Neural cell (in vitro differentiated cells): ENCODE data around the gene LACRT. TPM values are rescaled to one million over a fixed set of nuclear protein-coding genes. Genes with fewer than 3 reads are reported as not detected.

Experiments
- H2AFZ ChIP-seq: fragments of 200-600, 300-800 bp; sonication (generic), shearing (Covaris generic); 2 replicates; pipeline ENCODE4 v1.6.0; 2014; ENCODE audit warnings: low read depth, mild to moderate bottlenecking, antibody characterized with exemption, low read length, moderate library complexity
- H3F3A ChIP-seq: fragments of 200-600 bp; shearing (Covaris generic); 2 replicates; pipeline ENCODE4 v1.6.1; 2016; ENCODE audit warnings: mild to moderate bottlenecking, moderate library complexity, mixed read lengths, antibody characterized with exemption, low read length; ENCODE audit not compliant: insufficient read depth, poor library complexity, severe bottlenecking
- H3K27ac ChIP-seq: fragments of 200-600, 300-800 bp; sonication (generic), shearing (Covaris generic); 2 replicates; pipeline ENCODE4 v1.5.1; 2014; ENCODE audit warnings: mild to moderate bottlenecking, low read length, moderate library complexity
- H3K27me3 ChIP-seq: fragments of 300-800, 200-600 bp; sonication (generic), shearing (Covaris generic); 2 replicates; pipeline ENCODE4 v1.6.0; 2014; ENCODE audit warnings: mild to moderate bottlenecking, low read depth, low read length, moderate library complexity; ENCODE audit not compliant: insufficient read depth
- H3K36me3 ChIP-seq: fragments of 300-800, 200-600 bp; sonication (generic), shearing (Covaris generic); 2 replicates; pipeline ENCODE4 v1.5.1; 2014; ENCODE audit warnings: mild to moderate bottlenecking, antibody characterized with exemption, low read length, moderate library complexity; ENCODE audit not compliant: insufficient read depth
- H3K4me2 ChIP-seq: fragments of 300-800, 200-600 bp; sonication (generic), shearing (Covaris generic); 2 replicates; pipeline ENCODE4 v1.6.0; 2014; ENCODE audit warnings: mild to moderate bottlenecking, low read length
- H3K4me3 ChIP-seq: fragments of 300-800, 200-600 bp; sonication (generic), shearing (Covaris generic); 2 replicates; pipeline ENCODE4 v1.5.1; 2014; ENCODE audit warnings: mild to moderate bottlenecking, low read length, moderate library complexity
- H3K79me2 ChIP-seq: fragments of 200-600 bp; shearing (Covaris generic); replicated peaks from 2 replicates; pipeline ENCODE4 v1.6.0; 2014; ENCODE audit warnings: mild to moderate bottlenecking, low read length, moderate library complexity; ENCODE audit not compliant: insufficient read depth
- H3K9ac ChIP-seq: fragments of 300-800, 200-600 bp; sonication (generic), shearing (Covaris generic); 2 replicates; pipeline ENCODE4 v1.6.1; 2016; ENCODE audit warnings: mild to moderate bottlenecking, low read length, mixed read lengths
- H3K9me2 ChIP-seq: fragments of 200-600 bp; shearing (Covaris generic); 2 replicates; pipeline ENCODE4 v1.6.1; 2016; ENCODE audit warnings: mild to moderate bottlenecking, low read length, mixed read lengths; ENCODE audit not compliant: insufficient read depth
- H3K9me3 ChIP-seq: fragments of 200-600, 300-800 bp; sonication (generic), shearing (Covaris generic); 2 replicates; pipeline ENCODE4 v1.6.1; 2016; ENCODE audit warnings: mild to moderate bottlenecking, mixed run types, low read length, moderate library complexity, mixed read lengths
- H4K20me1 ChIP-seq: fragments of 200-600 bp; shearing (Covaris generic); 2 replicates; pipeline ENCODE4 v1.6.1; 2016; ENCODE audit warnings: mild to moderate bottlenecking, mixed run types; ENCODE audit not compliant: insufficient read depth
- EP300 ChIP-seq: fragments of 450-650 bp; conservative IDR thresholded peaks from 2 replicates; pipeline ENCODE4 v1.6.1; 2014; ENCODE audit warnings: antibody characterized with exemption, mild to moderate bottlenecking, moderate library complexity; ENCODE audit not compliant: poor library complexity, severe bottlenecking
- EZH2 ChIP-seq: fragments of 200-600, 300-800 bp; shearing (Covaris generic), sonication (generic); IDR thresholded peaks from 2 replicates; pipeline ENCODE4 v1.6.1; 2014; ENCODE audit warnings: antibody characterized with exemption, low read length, borderline replicate concordance, mild to moderate bottlenecking; ENCODE audit not compliant: insufficient read depth, poor library complexity, severe bottlenecking
- MXI1 ChIP-seq: fragments of 450-650 bp; conservative IDR thresholded peaks from 2 replicates; pipeline ENCODE4 v1.6.1; 2014; ENCODE audit warnings: antibody characterized with exemption, mild to moderate bottlenecking; ENCODE audit not compliant: poor library complexity, severe bottlenecking
- POLR2AphosphoS5 ChIP-seq: IDR thresholded peaks from 2 replicates; pipeline ENCODE4 v1.6.1; 2012
- RAD21 ChIP-seq: fragments of 450-650 bp; conservative IDR thresholded peaks from 2 replicates; pipeline ENCODE4 v1.6.1; 2014; ENCODE audit warnings: antibody characterized with exemption, mild to moderate bottlenecking, moderate library complexity
- REST ChIP-seq: IDR thresholded peaks from 2 replicates; pipeline ENCODE4 v1.6.1; 2012; ENCODE audit warnings: borderline replicate concordance
- SMC3 ChIP-seq: fragments of 450-650 bp; conservative IDR thresholded peaks from 2 replicates; pipeline ENCODE4 v1.6.1; 2014; ENCODE audit warnings: antibody characterized with exemption, mild to moderate bottlenecking, moderate library complexity; ENCODE audit not compliant: poor library complexity
- TAF1 ChIP-seq: IDR thresholded peaks from 2 replicates; pipeline ENCODE4 v1.6.1; 2012; ENCODE audit warnings: low read depth
- polyA plus RNA-seq: library from polyadenylated mRNA; depleted of rRNA; stranded (reverse); fragments of >200 nt; gene quantifications from 2 replicates; pipeline ENCODE4 v1.2.3, GENCODE V29; 2014
- TF ChIP-seq, protein P1 (sequence below): fragments of 450-650 bp; IDR thresholded peaks from 2 replicates; pipeline ENCODE4 v1.5.1; 2014; ENCODE audit warnings: antibody characterized with exemption, mild to moderate bottlenecking, moderate library complexity; ENCODE audit not compliant: poor library complexity, severe bottlenecking

Gene LACRT
- polyA plus RNA-seq, 1 donor from 2014 or later: not detected

GRCh38 chr12:54589964-54590363 is 44.7 kb downstream of the LACRT start:
- no peak overlapping the region for H3K9ac ChIP-seq
- H3K79me2 ChIP-seq: no peaks in the 10 kb centered on the region
- H3K27ac ChIP-seq: no peak overlapping the region
- no peak overlapping the region for H3K4me2 ChIP-seq
- no peak overlapping the region for H2AFZ ChIP-seq
- H3K4me3 ChIP-seq: no peak overlapping the region
- no peaks in the 10 kb centered on the region for H3K27me3 ChIP-seq
- no peaks in the 10 kb centered on the region for H4K20me1 ChIP-seq
- no peaks in the 10 kb centered on the region for H3K9me2 ChIP-seq
- no peak for TF ChIP-seq RAD21
- TF ChIP-seq EZH2: no peak
- no peak for TF ChIP-seq TAF1
- no peak for TF ChIP-seq REST
- TF ChIP-seq, protein P1, sequence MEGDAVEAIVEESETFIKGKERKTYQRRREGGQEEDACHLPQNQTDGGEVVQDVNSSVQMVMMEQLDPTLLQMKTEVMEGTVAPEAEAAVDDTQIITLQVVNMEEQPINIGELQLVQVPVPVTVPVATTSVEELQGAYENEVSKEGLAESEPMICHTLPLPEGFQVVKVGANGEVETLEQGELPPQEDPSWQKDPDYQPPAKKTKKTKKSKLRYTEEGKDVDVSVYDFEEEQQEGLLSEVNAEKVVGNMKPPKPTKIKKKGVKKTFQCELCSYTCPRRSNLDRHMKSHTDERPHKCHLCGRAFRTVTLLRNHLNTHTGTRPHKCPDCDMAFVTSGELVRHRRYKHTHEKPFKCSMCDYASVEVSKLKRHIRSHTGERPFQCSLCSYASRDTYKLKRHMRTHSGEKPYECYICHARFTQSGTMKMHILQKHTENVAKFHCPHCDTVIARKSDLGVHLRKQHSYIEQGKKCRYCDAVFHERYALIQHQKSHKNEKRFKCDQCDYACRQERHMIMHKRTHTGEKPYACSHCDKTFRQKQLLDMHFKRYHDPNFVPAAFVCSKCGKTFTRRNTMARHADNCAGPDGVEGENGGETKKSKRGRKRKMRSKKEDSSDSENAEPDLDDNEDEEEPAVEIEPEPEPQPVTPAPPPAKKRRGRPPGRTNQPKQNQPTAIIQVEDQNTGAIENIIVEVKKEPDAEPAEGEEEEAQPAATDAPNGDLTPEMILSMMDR: no peak
- no peak for TF ChIP-seq POLR2AphosphoS5
- TF ChIP-seq SMC3: no peak
- TF ChIP-seq MXI1: no peak
- TF ChIP-seq EP300: no peak
- no peaks in the 10 kb centered on the region for H3F3A ChIP-seq
- no peaks in the 10 kb centered on the region for H3K36me3 ChIP-seq
- no peaks in the 10 kb centered on the region for H3K9me3 ChIP-seq

- H3K27me3 ChIP-seq: no peaks in the 10 kb centered on the region
- H3K9me3 ChIP-seq: no peaks in the 10 kb centered on the region
- peak overlapping the region; percentile 20 for H3K9ac ChIP-seq
- H3F3A ChIP-seq: no peaks in the 10 kb centered on the region
- no peak overlapping the region for H3K27ac ChIP-seq
- TF ChIP-seq EZH2 (no peak), TAF1 (no peak), EP300 (no peak)
- peak overlapping the region; percentile 39 for H3K4me2 ChIP-seq
- H3K36me3 ChIP-seq: no peaks in the 10 kb centered on the region
- no peaks in the 10 kb centered on the region for H3K9me2 ChIP-seq
- H3K4me3 ChIP-seq: peak overlapping the region; percentile 94
- H3K79me2 ChIP-seq: no peaks in the 10 kb centered on the region
- H4K20me1 ChIP-seq: no peaks in the 10 kb centered on the region
- peak overlapping the region; percentile 37 for H2AFZ ChIP-seq
These were observed 45.8 kb downstream of the LACRT start for GRCh38 chr12:54588890-54589267.
